Liver (tissue), 9 donors: ENCODE results near the gene GRWD1. TPM values are rescaled to one million over a fixed set of nuclear protein-coding genes. Genes with fewer than 3 reads are reported as not detected.

Experiments used
- DNase-seq: peaks from one replicate; pipeline ENCODE4 v3.0.0-alpha.2; 2017; ENCODE audit warnings: low spot score
- H3K27ac ChIP-seq, 2 donors: one replicate each; pipeline ENCODE4 v1.7.0; 2013; ENCODE audit warnings: inconsistent platforms in 2 of 2, low read length in 2 of 2, control low read depth in 1 of 2, low read depth in 1 of 2, mild to moderate bottlenecking in 1 of 2
- H3K27me3 ChIP-seq, 4 donors: one replicate each; pipeline versions ENCODE4 v1.6.1 to v1.7.0; 2013; ENCODE audit warnings: low read length in 3 of 4, inconsistent platforms in 1 of 4, mild to moderate bottlenecking in 1 of 4, moderate library complexity in 1 of 4; ENCODE audit not compliant: control insufficient read depth in 4 of 4, insufficient read depth in 4 of 4
- H3K36me3 ChIP-seq, 4 donors: one replicate each; pipeline versions ENCODE4 v1.6.1 to v1.7.0; 2013; ENCODE audit warnings: low read length in 3 of 4, mild to moderate bottlenecking in 3 of 4, low read depth in 1 of 4, moderate library complexity in 1 of 4; ENCODE audit not compliant: control insufficient read depth in 4 of 4, insufficient read depth in 3 of 4
- H3K4me1 ChIP-seq, 4 donors: one replicate each; pipeline versions ENCODE4 v1.6.1 to v1.7.0; 2013; ENCODE audit warnings: low read length in 3 of 4, mild to moderate bottlenecking in 3 of 4, moderate library complexity in 1 of 4; ENCODE audit not compliant: control insufficient read depth in 4 of 4, insufficient read depth in 4 of 4
- H3K4me3 ChIP-seq, 3 donors: one replicate each; pipeline versions ENCODE4 v1.6.1 to v1.7.0; 2013; ENCODE audit warnings: low read length in 3 of 3, control low read depth in 1 of 3, low read depth in 1 of 3, mild to moderate bottlenecking in 1 of 3
- H3K9ac ChIP-seq, 2 donors: one replicate each; pipeline ENCODE4 v1.7.0; 2013; ENCODE audit warnings: low read length in 2 of 2, mild to moderate bottlenecking in 2 of 2, moderate library complexity in 2 of 2, control low read depth in 1 of 2, low read depth in 1 of 2
- H3K9me3 ChIP-seq, 4 donors: one replicate each; pipeline versions ENCODE4 v1.6.1 to v1.7.0; 2013; ENCODE audit warnings: low read length in 3 of 4; ENCODE audit not compliant: control insufficient read depth in 4 of 4
- EGR1 ChIP-seq, 2 donors: IDR thresholded peaks; 2 replicates each; pipeline ENCODE4 v1.6.1; 2016 to 2018; ENCODE audit warnings: antibody characterized with exemption in 2 of 2, low read depth in 2 of 2
- FOXA1 ChIP-seq: IDR thresholded peaks from 2 replicates; pipeline ENCODE4 v1.6.1; 2016; ENCODE audit warnings: antibody characterized with exemption
- FOXA2 ChIP-seq: IDR thresholded peaks from 2 replicates; pipeline ENCODE4 v1.6.1; 2016; ENCODE audit warnings: antibody characterized with exemption
- GABPA ChIP-seq, 2 donors: IDR thresholded peaks in 1 of 2; conservative IDR thresholded peaks in 1 of 2; 2 replicates each; pipeline ENCODE4 v1.6.1; 2016; ENCODE audit warnings: antibody characterized with exemption in 2 of 2, mild to moderate bottlenecking in 1 of 2, moderate library complexity in 1 of 2
- HNF4A ChIP-seq, 2 donors: conservative IDR thresholded peaks; 2 replicates each; pipeline ENCODE4 v1.6.1; 2016; ENCODE audit warnings: antibody characterized with exemption in 2 of 2, mild to moderate bottlenecking in 2 of 2
- HNF4G ChIP-seq: IDR thresholded peaks from 2 replicates; pipeline ENCODE4 v1.6.1; 2016; ENCODE audit warnings: antibody characterized with exemption
- JUND ChIP-seq, 2 donors: IDR thresholded peaks; 2 replicates each; pipeline ENCODE4 v1.6.1; 2016; ENCODE audit warnings: antibody characterized with exemption in 2 of 2
- NR2F2 ChIP-seq: IDR thresholded peaks from 2 replicates; pipeline ENCODE4 v1.6.1; 2016; ENCODE audit warnings: antibody characterized with exemption
- RAD21 ChIP-seq, 2 donors: IDR thresholded peaks; 2 replicates each; pipeline ENCODE4 v1.6.1; 2016; ENCODE audit warnings: antibody characterized with exemption in 2 of 2, mild to moderate bottlenecking in 2 of 2
- RXRA ChIP-seq, 2 donors: IDR thresholded peaks; 2 replicates each; pipeline ENCODE4 v1.6.1; 2017 to 2018; ENCODE audit warnings: antibody characterized with exemption in 2 of 2, mild to moderate bottlenecking in 1 of 2
- SP1 ChIP-seq: IDR thresholded peaks from 2 replicates; pipeline ENCODE4 v1.6.1; 2018; ENCODE audit warnings: antibody characterized with exemption, mild to moderate bottlenecking
- TAF1 ChIP-seq: conservative IDR thresholded peaks from 2 replicates; pipeline ENCODE4 v1.6.1; 2016; ENCODE audit warnings: antibody characterized with exemption, mild to moderate bottlenecking
- YY1 ChIP-seq: IDR thresholded peaks from 2 replicates; pipeline ENCODE4 v1.6.1; 2016; ENCODE audit warnings: antibody characterized with exemption, mild to moderate bottlenecking
- WGBS: extraction: QIAGEN DNeasy Blood & Tissue Kit; methylation state at CpG from one replicate; pipeline ENCODE4 v1.1.7; 2013; 5-methylcytosine and 5-hydroxymethylcytosine counted together
- polyA plus RNA-seq, 2 donors: library from polyadenylated mRNA; stranded (reverse) in 1 of 2; unstranded in 1 of 2; fragments of 200-250 nt in 1 of 2; fragments of >200 nt in 1 of 2; fragmentation: Nextera tagmentation in 1 of 2; extraction: Ambion mirVana in 1 of 2; gene quantifications; one replicate each; pipeline versions ENCODE4 v1.2.1 to v1.2.3, GENCODE V29; 2013 to 2015
- total RNA-seq, 2 donors: library from RNA; depleted of rRNA; stranded (reverse); fragments of >200 nt; gene quantifications; one replicate each; pipeline ENCODE4 v1.2.3, GENCODE V29; 2014
- TF ChIP-seq, protein P1 (sequence below): IDR thresholded peaks from 2 replicates; pipeline ENCODE4 v1.6.1; 2016; ENCODE audit warnings: antibody characterized with exemption, mild to moderate bottlenecking
- TF ChIP-seq, protein P2 (sequence below): IDR thresholded peaks from 2 replicates; pipeline ENCODE4 v1.6.1; 2016; ENCODE audit warnings: antibody characterized with exemption
- TF ChIP-seq, protein P3 (sequence below): IDR thresholded peaks from 2 replicates; pipeline ENCODE4 v1.6.1; 2016; ENCODE audit warnings: antibody characterized with exemption
- TF ChIP-seq, protein P4 (sequence below): IDR thresholded peaks from 2 replicates; pipeline ENCODE4 v1.6.1; 2016; ENCODE audit warnings: antibody characterized with exemption
- TF ChIP-seq, protein P5 (sequence below): fragments of 150-350 bp; IDR thresholded peaks from 2 replicates; pipeline ENCODE4 v1.5.1; 2017; ENCODE audit warnings: improper control_type of control experiment, low read depth, low read length; ENCODE audit not compliant: missing input control
- donor health status: healthy.
- donor health status: healthy.
- donor health status: healthy.
- donor health status: healthy.
- donor health status: healthy.

GRWD1 gene
- total and polyA plus RNA-seq, 4 donors = 7.1 to 31.7 (median 15.3) TPM

DNA sequence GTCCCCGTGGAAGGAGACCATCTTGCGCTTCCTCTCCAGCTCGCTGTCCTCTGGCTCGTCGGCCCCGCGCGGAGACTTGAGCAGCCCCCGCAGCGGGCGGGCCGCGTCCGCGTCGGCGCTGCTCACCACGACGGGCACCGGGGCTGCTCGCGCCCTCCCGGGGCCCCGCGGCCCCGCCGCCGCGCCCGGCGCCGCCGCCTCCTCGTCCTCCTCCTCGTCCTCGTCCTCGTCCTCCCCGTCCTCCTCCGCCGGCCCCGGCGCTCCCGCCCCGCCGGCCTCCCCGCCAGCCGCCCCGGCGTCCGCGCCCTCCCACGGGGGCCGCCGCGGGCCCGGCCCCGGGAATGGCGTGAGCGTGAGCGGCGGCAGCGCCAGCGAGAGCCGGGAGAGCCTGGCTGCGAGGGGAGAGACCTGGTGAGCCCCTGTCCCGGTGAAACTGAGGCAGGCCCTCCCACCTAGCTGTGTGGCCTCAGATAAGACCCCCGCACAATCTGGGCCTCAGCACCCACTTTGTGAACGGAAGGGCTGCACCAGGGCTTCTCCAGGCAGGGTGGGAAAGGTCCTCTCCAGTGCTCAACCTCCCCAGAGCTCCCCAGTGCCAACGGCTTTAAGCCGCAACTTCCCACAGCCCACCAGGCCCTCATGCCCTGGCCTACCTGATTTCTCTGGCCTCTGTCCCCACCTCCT is 48.1 kb downstream of the GRWD1 start:
- H3K4me1 ChIP-seq = peaks cover 0 to 2% (median 0%) of the 10 kb centered on the region in 4 donors

DNA sequence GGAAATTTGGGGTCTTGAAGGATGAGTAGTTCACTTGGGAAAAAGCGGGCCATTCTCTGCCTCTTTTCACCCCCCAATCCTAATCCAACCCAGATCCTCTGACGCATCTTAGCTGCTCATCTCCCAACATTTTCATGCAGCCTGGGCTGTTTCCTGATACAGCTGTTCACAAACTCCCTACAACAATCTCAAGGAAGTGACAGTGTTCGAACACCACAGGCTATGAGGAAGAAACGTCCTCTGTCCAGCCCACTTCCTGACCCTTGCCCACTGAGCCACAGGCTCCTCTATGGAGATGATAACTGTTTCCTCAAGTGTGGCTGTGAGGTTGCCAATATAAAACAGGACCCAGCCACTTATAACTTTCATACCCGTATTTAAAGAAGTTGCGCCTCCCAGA is 49.6 kb downstream of the GRWD1 start:
- no peaks in the 10 kb centered on the region for H3K9me3 ChIP-seq
- no peak overlapping the region for H3K4me3 ChIP-seq
- H3K27ac ChIP-seq = peak overlapping the region; percentile 28 to 42
- no peak overlapping the region for H3K9ac ChIP-seq
- DNase-seq = no peak
- 59% methylated on average over 6 of the region's 6 CpGs for WGBS
- peaks cover 0 to 4% (median under 1%) of the 10 kb centered on the region in 4 donors for H3K27me3 ChIP-seq
- no peaks in the 10 kb centered on the region for H3K36me3 ChIP-seq
- TF ChIP-seq FOXA2 = no peak
- TF ChIP-seq, protein P1, sequence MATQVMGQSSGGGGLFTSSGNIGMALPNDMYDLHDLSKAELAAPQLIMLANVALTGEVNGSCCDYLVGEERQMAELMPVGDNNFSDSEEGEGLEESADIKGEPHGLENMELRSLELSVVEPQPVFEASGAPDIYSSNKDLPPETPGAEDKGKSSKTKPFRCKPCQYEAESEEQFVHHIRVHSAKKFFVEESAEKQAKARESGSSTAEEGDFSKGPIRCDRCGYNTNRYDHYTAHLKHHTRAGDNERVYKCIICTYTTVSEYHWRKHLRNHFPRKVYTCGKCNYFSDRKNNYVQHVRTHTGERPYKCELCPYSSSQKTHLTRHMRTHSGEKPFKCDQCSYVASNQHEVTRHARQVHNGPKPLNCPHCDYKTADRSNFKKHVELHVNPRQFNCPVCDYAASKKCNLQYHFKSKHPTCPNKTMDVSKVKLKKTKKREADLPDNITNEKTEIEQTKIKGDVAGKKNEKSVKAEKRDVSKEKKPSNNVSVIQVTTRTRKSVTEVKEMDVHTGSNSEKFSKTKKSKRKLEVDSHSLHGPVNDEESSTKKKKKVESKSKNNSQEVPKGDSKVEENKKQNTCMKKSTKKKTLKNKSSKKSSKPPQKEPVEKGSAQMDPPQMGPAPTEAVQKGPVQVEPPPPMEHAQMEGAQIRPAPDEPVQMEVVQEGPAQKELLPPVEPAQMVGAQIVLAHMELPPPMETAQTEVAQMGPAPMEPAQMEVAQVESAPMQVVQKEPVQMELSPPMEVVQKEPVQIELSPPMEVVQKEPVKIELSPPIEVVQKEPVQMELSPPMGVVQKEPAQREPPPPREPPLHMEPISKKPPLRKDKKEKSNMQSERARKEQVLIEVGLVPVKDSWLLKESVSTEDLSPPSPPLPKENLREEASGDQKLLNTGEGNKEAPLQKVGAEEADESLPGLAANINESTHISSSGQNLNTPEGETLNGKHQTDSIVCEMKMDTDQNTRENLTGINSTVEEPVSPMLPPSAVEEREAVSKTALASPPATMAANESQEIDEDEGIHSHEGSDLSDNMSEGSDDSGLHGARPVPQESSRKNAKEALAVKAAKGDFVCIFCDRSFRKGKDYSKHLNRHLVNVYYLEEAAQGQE = no peak
- no peak for TF ChIP-seq RAD21 (IDR thresholded peaks at IDR 0.05)
- no peak for TF ChIP-seq HNF4A (conservative IDR thresholded peaks at IDR 0.05)
- no peak for TF ChIP-seq JUND (IDR thresholded peaks at IDR 0.05)
- TF ChIP-seq SP1 = no peak
- TF ChIP-seq RXRA (IDR thresholded peaks at IDR 0.05) = no peak
- TF ChIP-seq, protein P2, sequence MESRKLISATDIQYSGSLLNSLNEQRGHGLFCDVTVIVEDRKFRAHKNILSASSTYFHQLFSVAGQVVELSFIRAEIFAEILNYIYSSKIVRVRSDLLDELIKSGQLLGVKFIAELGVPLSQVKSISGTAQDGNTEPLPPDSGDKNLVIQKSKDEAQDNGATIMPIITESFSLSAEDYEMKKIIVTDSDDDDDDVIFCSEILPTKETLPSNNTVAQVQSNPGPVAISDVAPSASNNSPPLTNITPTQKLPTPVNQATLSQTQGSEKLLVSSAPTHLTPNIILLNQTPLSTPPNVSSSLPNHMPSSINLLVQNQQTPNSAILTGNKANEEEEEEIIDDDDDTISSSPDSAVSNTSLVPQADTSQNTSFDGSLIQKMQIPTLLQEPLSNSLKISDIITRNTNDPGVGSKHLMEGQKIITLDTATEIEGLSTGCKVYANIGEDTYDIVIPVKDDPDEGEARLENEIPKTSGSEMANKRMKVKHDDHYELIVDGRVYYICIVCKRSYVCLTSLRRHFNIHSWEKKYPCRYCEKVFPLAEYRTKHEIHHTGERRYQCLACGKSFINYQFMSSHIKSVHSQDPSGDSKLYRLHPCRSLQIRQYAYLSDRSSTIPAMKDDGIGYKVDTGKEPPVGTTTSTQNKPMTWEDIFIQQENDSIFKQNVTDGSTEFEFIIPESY = no peak
- no peak for TF ChIP-seq FOXA1
- TF ChIP-seq GABPA (IDR thresholded peaks at IDR 0.05 in 1 of 2, conservative IDR thresholded peaks at IDR 0.05 in 1 of 2) = no peak
- TF ChIP-seq, protein P3, sequence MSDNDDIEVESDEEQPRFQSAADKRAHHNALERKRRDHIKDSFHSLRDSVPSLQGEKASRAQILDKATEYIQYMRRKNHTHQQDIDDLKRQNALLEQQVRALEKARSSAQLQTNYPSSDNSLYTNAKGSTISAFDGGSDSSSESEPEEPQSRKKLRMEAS = no peak
- no peak for TF ChIP-seq NR2F2
- TF ChIP-seq YY1 = no peak
- no peak for TF ChIP-seq TAF1
- no peak for TF ChIP-seq EGR1 (IDR thresholded peaks at IDR 0.05; ENCODE audit: low read depth in 2 of 2)
- TF ChIP-seq, protein P4, sequence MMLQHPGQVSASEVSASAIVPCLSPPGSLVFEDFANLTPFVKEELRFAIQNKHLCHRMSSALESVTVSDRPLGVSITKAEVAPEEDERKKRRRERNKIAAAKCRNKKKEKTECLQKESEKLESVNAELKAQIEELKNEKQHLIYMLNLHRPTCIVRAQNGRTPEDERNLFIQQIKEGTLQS = no peak
- TF ChIP-seq, protein P5, sequence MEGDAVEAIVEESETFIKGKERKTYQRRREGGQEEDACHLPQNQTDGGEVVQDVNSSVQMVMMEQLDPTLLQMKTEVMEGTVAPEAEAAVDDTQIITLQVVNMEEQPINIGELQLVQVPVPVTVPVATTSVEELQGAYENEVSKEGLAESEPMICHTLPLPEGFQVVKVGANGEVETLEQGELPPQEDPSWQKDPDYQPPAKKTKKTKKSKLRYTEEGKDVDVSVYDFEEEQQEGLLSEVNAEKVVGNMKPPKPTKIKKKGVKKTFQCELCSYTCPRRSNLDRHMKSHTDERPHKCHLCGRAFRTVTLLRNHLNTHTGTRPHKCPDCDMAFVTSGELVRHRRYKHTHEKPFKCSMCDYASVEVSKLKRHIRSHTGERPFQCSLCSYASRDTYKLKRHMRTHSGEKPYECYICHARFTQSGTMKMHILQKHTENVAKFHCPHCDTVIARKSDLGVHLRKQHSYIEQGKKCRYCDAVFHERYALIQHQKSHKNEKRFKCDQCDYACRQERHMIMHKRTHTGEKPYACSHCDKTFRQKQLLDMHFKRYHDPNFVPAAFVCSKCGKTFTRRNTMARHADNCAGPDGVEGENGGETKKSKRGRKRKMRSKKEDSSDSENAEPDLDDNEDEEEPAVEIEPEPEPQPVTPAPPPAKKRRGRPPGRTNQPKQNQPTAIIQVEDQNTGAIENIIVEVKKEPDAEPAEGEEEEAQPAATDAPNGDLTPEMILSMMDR = no peak
- TF ChIP-seq HNF4G = no peak
- H3K4me1 ChIP-seq = peaks cover 0 to 2% (median 0%) of the 10 kb centered on the region in 4 donors

More for the DNA sequence above, 48.1 kb downstream of the GRWD1 start:
- DNase-seq = no peak
- peak overlapping the region in 1 of 2 donors; percentile 46 for H3K27ac ChIP-seq
- H3K36me3 ChIP-seq = no peaks in the 10 kb centered on the region
- 7% methylated on average over 70 of the region's 70 CpGs for WGBS
- H3K27me3 ChIP-seq = peaks cover 0 to 2% (median 0%) of the 10 kb centered on the region in 4 donors
- no peaks in the 10 kb centered on the region for H3K9me3 ChIP-seq
- H3K4me3 ChIP-seq = peak overlapping the region in 2 of 3 donors; percentile 18 to 52
- TF ChIP-seq FOXA2 (no peak), HNF4A (conservative IDR thresholded peaks at IDR 0.05) (no peak), RAD21 (IDR thresholded peaks at IDR 0.05) (no peak), RXRA (IDR thresholded peaks at IDR 0.05) (no peak), EGR1 (IDR thresholded peaks at IDR 0.05; ENCODE audit: low read depth in 2 of 2) (no peak), NR2F2 (no peak), HNF4G (no peak)
- TF ChIP-seq, protein P4 = no peak
- no peak overlapping the region for H3K9ac ChIP-seq
